ENCODE results near the gene XCR1.
"Not testable (repeated sequence)": the region's sequence is repeated elsewhere in the genome, so short reads cannot be mapped to it uniquely, and the experiment has no call there.

XCR1 gene

DNA sequence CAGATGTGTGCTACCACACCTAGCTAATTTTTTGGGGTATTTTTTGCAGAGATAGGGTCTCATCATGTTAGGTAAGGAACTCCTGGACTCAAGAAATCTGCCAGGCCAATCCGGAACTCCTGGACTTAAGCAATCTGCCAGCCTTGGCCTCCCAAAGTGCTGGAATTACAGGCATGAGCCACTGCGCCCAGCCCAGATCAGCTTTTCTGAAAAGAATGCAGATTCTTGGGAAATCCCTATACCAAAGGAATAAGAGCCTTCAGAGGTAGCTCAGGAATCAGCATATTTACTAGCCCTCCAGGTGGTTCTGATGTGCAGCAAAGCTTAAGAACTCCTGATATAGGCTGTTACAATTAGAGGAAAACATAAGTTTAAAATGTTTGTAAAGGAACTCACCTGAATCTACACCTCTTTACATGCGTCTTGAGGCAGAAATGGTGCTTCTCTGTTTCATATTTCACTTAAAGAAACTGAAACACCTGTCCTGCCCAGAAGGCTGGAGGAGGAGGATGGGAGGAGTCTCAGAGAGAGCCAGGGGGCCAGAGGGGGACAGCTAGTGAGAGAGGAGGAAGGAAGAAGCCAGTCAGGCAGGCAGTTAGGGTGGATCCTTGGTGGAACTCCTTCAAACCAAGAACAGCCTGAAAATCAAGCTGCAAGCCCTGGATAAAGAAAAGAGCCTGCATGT lies at the start of gene XCR1:
Gene XCR1 (minus strand): TSS at position 463 of the 685 bp plus-strand sequence. CDS start 5,536 bp downstream, outside the sequence.
- no peak for DNase-seq (ENCODE audit: low spot score)

GRCh38 chr3:46076606-46077005 lies 49.3 kb upstream of the XCR1 start:
- no peak for DNase-seq (ENCODE audit: low spot score)

- no peak for DNase-seq (ENCODE audit: low spot score)
Observed at GRCh38 chr3:46075816-46076215, 48.5 kb upstream of the XCR1 start.

- no peak for DNase-seq (ENCODE audit: low spot score)
Observed at GRCh38 chr3:46071222-46071858, 44.1 kb upstream of the XCR1 start.

- DNase-seq (ENCODE audit: low spot score) = no peak
Observed at GRCh38 chr3:46070595-46071093, 43.4 kb upstream of the XCR1 start.

- no peak for DNase-seq (ENCODE audit: low spot score)
Observed at GRCh38 chr3:46068501-46068900, 41.2 kb upstream of the XCR1 start.

- no peak for DNase-seq (ENCODE audit: low spot score)
Observed at GRCh38 chr3:46067401-46067800, 40.1 kb upstream of the XCR1 start.

DNA sequence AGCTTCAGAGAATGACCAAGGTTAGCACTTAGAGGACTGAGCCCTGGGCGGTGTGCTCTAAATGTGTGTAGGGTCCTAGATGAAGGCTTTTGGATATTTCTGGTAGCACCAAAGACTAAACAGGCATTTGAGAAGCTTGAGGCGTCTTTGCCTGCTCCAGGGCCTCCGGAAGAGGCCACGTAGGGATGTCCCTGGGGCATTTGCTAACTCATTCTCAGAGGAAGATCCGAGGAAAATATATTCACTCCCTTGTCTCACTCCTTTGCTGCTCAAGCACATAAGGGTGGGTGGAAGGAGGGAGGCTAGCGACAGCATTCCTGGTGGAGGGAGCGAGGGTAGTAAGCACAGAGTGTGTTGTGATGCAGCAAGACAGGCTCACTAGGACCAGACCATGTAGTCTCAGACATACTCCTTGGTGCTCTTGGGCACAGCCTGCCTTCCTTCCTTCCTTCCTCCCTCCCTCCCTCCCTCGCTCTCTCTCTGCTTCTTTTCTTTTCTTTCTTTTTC lies 38.5 kb upstream of the XCR1 start:
- no peak for DNase-seq (ENCODE audit: low spot score)

DNA sequence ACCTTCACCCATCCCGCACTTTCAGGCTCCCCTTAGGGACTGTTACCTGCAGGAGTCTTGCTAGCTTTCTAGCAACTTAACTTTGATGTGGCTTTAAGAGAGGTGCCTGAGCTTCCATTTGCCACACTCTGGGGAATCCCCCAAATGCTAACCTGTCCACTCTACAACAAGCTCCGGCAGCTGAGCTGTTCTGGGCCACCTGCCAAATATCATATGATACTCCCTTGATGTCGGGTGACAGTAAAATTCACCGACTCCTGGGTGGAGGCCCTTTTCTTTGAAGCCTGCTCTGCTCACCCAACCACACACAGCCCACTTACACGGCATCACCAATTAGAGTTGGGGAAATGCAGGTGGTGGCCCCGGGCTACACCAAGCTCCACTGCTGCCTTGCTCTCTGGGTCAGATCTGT lies 38.0 kb upstream of the XCR1 start:
- DNase-seq (ENCODE audit: low spot score) = no peak

GRCh38 chr3:46062679-46063078 lies 35.4 kb upstream of the XCR1 start:
- DNase-seq (ENCODE audit: low spot score) = no peak

DNA sequence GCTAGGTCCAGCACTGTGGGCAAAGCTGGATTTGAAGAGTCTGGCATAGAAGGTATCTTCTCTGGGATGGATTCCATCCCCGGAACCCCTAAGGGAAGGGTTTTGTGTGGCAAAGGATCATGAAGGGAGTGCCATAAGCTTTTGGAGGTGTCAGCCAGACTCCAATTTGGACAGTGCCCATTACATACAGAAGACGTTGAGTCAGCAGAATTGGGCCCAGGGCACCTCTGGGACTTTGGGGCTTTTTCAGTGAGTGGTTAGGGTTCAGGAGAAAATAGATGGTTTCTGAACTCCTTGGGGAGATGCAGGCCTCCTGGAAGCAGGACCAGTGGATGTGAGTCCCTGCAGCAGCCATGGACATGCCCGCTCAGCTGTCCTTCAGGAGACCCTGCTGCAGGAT lies 34.6 kb upstream of the XCR1 start:
- DNase-seq (ENCODE audit: low spot score) = no peak

GRCh38 chr3:46061108-46061720 lies 33.9 kb upstream of the XCR1 start:
- no peak for DNase-seq (ENCODE audit: low spot score)

- DNase-seq (ENCODE audit: low spot score) = no peak
Observed at GRCh38 chr3:46060551-46060950, 33.3 kb upstream of the XCR1 start.

- no peak for DNase-seq (ENCODE audit: low spot score)
Observed at GRCh38 chr3:46059432-46059831, 32.1 kb upstream of the XCR1 start.

GRCh38 chr3:46058981-46059380 lies 31.7 kb upstream of the XCR1 start:
- DNase-seq (ENCODE audit: low spot score) = no peak

- no peak for DNase-seq (ENCODE audit: low spot score)
Observed at GRCh38 chr3:46057716-46058115, 30.4 kb upstream of the XCR1 start.

DNA sequence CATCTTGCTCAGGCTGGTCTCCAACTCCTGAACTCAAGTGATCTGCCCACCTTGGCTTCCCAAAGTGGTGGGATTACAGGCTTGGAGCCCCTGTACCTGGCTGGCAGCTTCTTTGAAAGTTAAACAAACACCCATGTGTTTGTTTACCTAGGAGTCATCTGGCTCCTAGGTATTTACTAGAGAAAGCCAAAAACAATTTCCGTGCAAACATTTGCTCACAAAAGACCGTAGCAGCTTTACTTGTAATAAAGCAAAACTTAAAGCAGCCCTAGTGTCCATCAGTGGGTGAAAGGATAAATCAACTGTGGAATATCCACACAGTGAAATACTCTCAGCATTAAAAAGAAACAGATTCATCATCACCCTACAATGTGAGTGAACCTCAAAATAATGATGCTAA lies 29.4 kb upstream of the XCR1 start:
- DNase-seq (ENCODE audit: low spot score) = no peak

- DNase-seq (ENCODE audit: low spot score) = not testable (repeated sequence)
Observed at GRCh38 chr3:46053761-46054515, 26.7 kb upstream of the XCR1 start.

DNA sequence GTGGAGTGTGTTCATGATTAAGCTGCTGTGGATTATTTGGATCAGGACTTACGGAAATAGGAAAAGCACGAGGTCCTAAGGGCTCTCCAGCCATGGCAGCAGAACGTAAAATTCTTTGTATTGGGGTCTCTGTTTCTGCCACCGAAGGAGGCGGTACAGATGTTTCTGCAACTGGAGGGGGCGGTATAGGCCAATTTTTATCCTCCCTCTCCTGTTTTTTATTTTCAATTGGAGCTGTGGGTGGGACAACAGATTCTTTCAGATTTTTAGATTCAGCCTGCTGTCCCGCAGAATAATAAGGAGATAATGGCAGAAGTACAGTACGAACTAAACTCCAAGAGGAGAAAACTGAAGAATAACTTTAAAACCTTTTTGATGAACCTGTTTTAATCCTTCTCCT lies 26.0 kb upstream of the XCR1 start:
- DNase-seq (ENCODE audit: low spot score) = not testable (repeated sequence)

GRCh38 chr3:46052531-46052930 lies 25.2 kb upstream of the XCR1 start:
- DNase-seq (ENCODE audit: low spot score) = no peak

- DNase-seq (ENCODE audit: low spot score) = no peak
Observed at GRCh38 chr3:46049093-46049492, 21.8 kb upstream of the XCR1 start.

GRCh38 chr3:46046231-46046630 lies 18.9 kb upstream of the XCR1 start:
- not testable (repeated sequence) for DNase-seq (ENCODE audit: low spot score)

All from COLO829 (cell line).